AG10803 (cell line): ENCODE measurements around the gene PLXNA4.

Source experiments
- DNase-seq: peaks from one replicate; pipeline ENCODE4 v3.0.0; 2010; ENCODE audit warnings: low read depth
- H3K4me3 ChIP-seq: 2 replicates; pipeline ENCODE4 v1.5.1; 2011; ENCODE audit warnings: mild to moderate bottlenecking, low read length, control low read depth
- TF ChIP-seq, protein P1 (sequence below): conservative IDR thresholded peaks from 2 replicates; pipeline ENCODE4 v1.5.1; 2011; ENCODE audit warnings: mild to moderate bottlenecking, low read length, control low read depth, inconsistent platforms

The PLXNA4 gene

GRCh38 chr7:132514430-132514829, 61.8 kb downstream of the PLXNA4 start:
- H3K4me3 ChIP-seq = no peak overlapping the region
- TF ChIP-seq, protein P1, sequence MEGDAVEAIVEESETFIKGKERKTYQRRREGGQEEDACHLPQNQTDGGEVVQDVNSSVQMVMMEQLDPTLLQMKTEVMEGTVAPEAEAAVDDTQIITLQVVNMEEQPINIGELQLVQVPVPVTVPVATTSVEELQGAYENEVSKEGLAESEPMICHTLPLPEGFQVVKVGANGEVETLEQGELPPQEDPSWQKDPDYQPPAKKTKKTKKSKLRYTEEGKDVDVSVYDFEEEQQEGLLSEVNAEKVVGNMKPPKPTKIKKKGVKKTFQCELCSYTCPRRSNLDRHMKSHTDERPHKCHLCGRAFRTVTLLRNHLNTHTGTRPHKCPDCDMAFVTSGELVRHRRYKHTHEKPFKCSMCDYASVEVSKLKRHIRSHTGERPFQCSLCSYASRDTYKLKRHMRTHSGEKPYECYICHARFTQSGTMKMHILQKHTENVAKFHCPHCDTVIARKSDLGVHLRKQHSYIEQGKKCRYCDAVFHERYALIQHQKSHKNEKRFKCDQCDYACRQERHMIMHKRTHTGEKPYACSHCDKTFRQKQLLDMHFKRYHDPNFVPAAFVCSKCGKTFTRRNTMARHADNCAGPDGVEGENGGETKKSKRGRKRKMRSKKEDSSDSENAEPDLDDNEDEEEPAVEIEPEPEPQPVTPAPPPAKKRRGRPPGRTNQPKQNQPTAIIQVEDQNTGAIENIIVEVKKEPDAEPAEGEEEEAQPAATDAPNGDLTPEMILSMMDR = no peak
- DNase-seq = no peak

DNA sequence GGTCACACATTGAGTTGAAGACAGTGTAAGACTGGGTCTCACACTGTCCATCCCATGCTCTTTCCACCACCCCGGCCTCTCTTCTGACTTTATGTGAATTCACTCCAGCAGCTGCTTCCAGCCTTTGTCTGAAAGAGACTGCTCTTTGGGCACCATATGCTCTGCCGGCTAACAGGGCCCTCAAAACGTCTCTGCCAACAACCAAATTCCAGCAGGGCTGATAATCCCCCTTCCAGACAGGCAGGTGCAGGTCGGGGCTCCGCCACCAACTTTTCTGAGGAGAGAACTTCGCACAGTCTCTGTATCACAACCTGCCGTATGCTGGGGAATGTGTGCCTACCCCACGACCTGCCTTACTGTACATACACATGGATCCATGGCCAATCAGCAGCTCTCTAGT, 64.3 kb downstream of the PLXNA4 start:
- no peak overlapping the region for H3K4me3 ChIP-seq
- no peak for DNase-seq
- TF ChIP-seq, protein P1 = no peak

GRCh38 chr7:132511387-132511786, 64.9 kb downstream of the PLXNA4 start:
- TF ChIP-seq, protein P1 = no peak
- H3K4me3 ChIP-seq = no peak overlapping the region
- DNase-seq = no peak

DNA sequence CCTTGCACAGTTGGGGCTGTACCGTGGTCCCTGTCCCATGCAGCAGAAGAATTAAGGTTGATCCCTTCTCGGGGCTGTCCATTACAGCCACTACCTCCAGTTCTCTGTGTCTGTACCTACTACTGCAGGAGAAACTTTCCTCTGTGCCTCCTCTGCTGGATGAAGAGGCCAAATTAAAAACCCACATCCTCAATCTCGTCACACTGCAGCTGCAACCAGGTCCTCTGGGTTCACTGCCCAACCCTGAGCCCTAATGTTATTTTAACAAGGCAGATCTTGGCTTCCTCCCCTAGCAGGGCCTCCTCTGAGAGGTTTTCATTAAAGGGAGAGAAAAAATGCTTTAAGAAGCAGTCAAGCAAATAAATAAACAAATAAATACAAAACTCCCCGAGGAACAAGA, 66.6 kb downstream of the PLXNA4 start:
- TF ChIP-seq, protein P1 = no peak
- no peak overlapping the region for H3K4me3 ChIP-seq
- no peak for DNase-seq

- no peak overlapping the region for H3K4me3 ChIP-seq
- TF ChIP-seq, protein P1 = no peak
These were observed 67.4 kb downstream of the PLXNA4 start for GRCh38 chr7:132508724-132509353.

DNA sequence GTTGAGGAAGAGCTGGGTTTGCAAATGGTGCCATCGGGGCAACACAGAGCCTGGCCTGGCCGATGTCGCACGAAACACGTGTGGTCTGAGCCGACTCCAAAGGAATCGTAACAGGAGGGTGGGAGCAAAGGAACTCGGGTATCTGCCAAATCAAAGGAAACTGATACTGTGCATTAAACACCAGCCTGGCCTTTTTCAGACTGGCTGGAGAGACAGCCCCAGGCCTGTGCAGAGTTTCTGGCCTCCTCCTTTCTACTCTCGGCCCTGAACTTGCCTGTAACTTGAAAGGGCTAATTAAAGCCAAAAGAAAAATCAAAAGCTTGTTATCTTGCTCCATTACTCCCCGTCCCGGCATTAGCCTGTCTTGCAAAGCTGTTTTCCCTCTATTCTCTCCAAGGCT, 71.4 kb downstream of the PLXNA4 start:
- H3K4me3 ChIP-seq = no peak overlapping the region
- TF ChIP-seq, protein P1 = no peak
- no peak for DNase-seq

More at GRCh38 chr7:132508724-132509353, 67.4 kb downstream of the PLXNA4 start:
- no peak for DNase-seq

GRCh38 chr7:132504071-132504470, 72.2 kb downstream of the PLXNA4 start:
- TF ChIP-seq, protein P1 = no peak
- no peak for DNase-seq

More at GRCh38 chr7:132504071-132504470, 72.2 kb downstream of the PLXNA4 start:
- H3K4me3 ChIP-seq = no peak overlapping the region
